LNCaP clone FGC (cell line): Measurements from ENCODE around the gene SNN.

Source experiments
- DNase-seq: peaks from one replicate; pipeline ENCODE4 v3.0.0-alpha.2; 2011; ENCODE audit warnings: low read depth
- H3K4me3 ChIP-seq: 2 replicates; pipeline ENCODE4 v1.5.1; 2011; ENCODE audit warnings: mild to moderate bottlenecking, low read depth, low read length, control low read depth
- CTCF ChIP-seq: IDR thresholded peaks from 2 replicates; pipeline ENCODE4 v1.5.1; 2012; ENCODE audit warnings: mild to moderate bottlenecking; ENCODE audit not compliant: control insufficient read depth, insufficient read depth; ENCODE audit errors: extremely low read depth

Gene SNN

GRCh38 chr16:11716336-11716735 lies 48.1 kb downstream of the SNN start:
- no peak for TF ChIP-seq CTCF
- no peak overlapping the region for H3K4me3 ChIP-seq

GRCh38 chr16:11717811-11718210 lies 49.6 kb downstream of the SNN start:
- DNase-seq: no peak
- no peak overlapping the region for H3K4me3 ChIP-seq
- TF ChIP-seq CTCF: no peak

More at GRCh38 chr16:11716336-11716735, 48.1 kb downstream of the SNN start:
- DNase-seq: no peak

GRCh38 chr16:11719171-11719570 lies 50.9 kb downstream of the SNN start:
- H3K4me3 ChIP-seq: no peak overlapping the region
- TF ChIP-seq CTCF: no peak
- DNase-seq: no peak

- TF ChIP-seq CTCF: no peak
- no peak overlapping the region for H3K4me3 ChIP-seq
- DNase-seq: no peak
Measured at GRCh38 chr16:11719762-11720161, 51.5 kb downstream of the SNN start.

GRCh38 chr16:11721781-11722467 lies 53.7 kb downstream of the SNN start:
- DNase-seq: no peak
- H3K4me3 ChIP-seq: no peak overlapping the region
- TF ChIP-seq CTCF: no peak

- H3K4me3 ChIP-seq: no peak overlapping the region
- DNase-seq: no peak
- TF ChIP-seq CTCF: no peak
Measured at GRCh38 chr16:11722468-11722808, 54.2 kb downstream of the SNN start.

- no peak for TF ChIP-seq CTCF
- H3K4me3 ChIP-seq: no peak overlapping the region
- DNase-seq: no peak
Measured at GRCh38 chr16:11725457-11725856, 57.2 kb downstream of the SNN start.
